ENCODE measurements around the gene ZBTB20. TPM values are rescaled to one million over a fixed set of nuclear protein-coding genes. Genes with fewer than 3 reads are reported as not detected.
A peak's percentile ranks its signal among the peaks of the same experiment; 100 is the strongest.

Gene ZBTB20
- total RNA-seq, 5 donors from 2014 or later (not counting 1 experiment from before 2014, with no cell fraction given), result 43.1 to 80.7 (median 48.4) TPM

- DNase-seq (no peak), ATAC-seq (replicated peaks in 1 of 4) (no peak)
- Histone ChIP-seq H3K27ac (ENCODE audit: low read length) (no peak overlapping the region), H3K27me3 (replicated peaks in 1 of 2; ENCODE audit: control insufficient read depth in 2 of 2, extremely low read depth in 1 of 2, insufficient read depth in 2 of 2, low read length in 1 of 2) (no peaks in the 10 kb centered on the region), H3K9me3 (no peaks in the 10 kb centered on the region), H3K4me3 (ENCODE audit: control insufficient read depth in 1 of 2, extremely low read depth in 1 of 2, low read length in 1 of 2) (no peak overlapping the region), H3K36me3 (ENCODE audit: control insufficient read depth in 2 of 2, extremely low read depth in 1 of 2, insufficient read depth in 1 of 2, low read length in 1 of 2) (peaks cover 0 to 5% of the 10 kb centered on the region in 2 donors), H3K4me1 (ENCODE audit: control insufficient read depth in 1 of 2, extremely low read depth in 1 of 2, insufficient read depth in 2 of 2, low read length in 2 of 2) (no peaks in the 10 kb centered on the region)
- H3K27ac Mint-ChIP-seq, result no peak overlapping the region
- POLR2A ChIA-PET, result interaction anchor here in 1 of 2 donors (0.7 kb wide), 1 partner anchor 26 kb away, joined by 3 read pairs; no protein-coding TSS in a partner anchor
- peaks cover 0 to 6% (median 5%) of the 10 kb centered on the region in 3 donors for H3K9me3 Mint-ChIP-seq
- H3K27me3 Mint-ChIP-seq, result no peaks in the 10 kb centered on the region
- 100% methylated on average over 2 of the region's 21 CpGs for WGBS (ENCODE audit: insufficient coverage)
- H3K36me3 Mint-ChIP-seq, result peaks cover 61% of the 10 kb centered on the region
- peaks cover 0 to 4% (median 3%) of the 10 kb centered on the region in 3 donors for H3K4me1 Mint-ChIP-seq
- H3K4me3 Mint-ChIP-seq, result no peak overlapping the region
- CTCF ChIA-PET, result no interaction called here
These were observed 216.9 kb downstream of the ZBTB20 start for GRCh38 chr3:114929971-114930732.

GRCh38 chr3:114928989-114929640, 218.0 kb downstream of the ZBTB20 start:
- no peak for ATAC-seq (replicated peaks in 1 of 4)
- H3K4me3 Mint-ChIP-seq, result no peak overlapping the region
- ChIA-PET CTCF (no interaction called here), POLR2A (no interaction called here)
- 100% methylated on average over 1 of the region's 2 CpGs for WGBS (ENCODE audit: insufficient coverage)
- no peak overlapping the region for H3K4me3 ChIP-seq (ENCODE audit: control insufficient read depth in 1 of 2, extremely low read depth in 1 of 2, low read length in 1 of 2)
- H3K36me3 Mint-ChIP-seq, result peaks cover 63% of the 10 kb centered on the region
- H3K9me3 ChIP-seq, result no peaks in the 10 kb centered on the region
- H3K27ac ChIP-seq (ENCODE audit: low read length), result no peak overlapping the region
- H3K27ac Mint-ChIP-seq, result no peak overlapping the region
- H3K9me3 Mint-ChIP-seq, result peaks cover 0 to 9% (median 8%) of the 10 kb centered on the region in 3 donors
- H3K4me1 Mint-ChIP-seq, result peaks cover 0 to 4% (median 2%) of the 10 kb centered on the region in 3 donors
- DNase-seq, result no peak
- no peaks in the 10 kb centered on the region for H3K27me3 Mint-ChIP-seq
- peaks cover 0 to 5% of the 10 kb centered on the region in 2 donors for H3K36me3 ChIP-seq (ENCODE audit: control insufficient read depth in 2 of 2, extremely low read depth in 1 of 2, insufficient read depth in 1 of 2, low read length in 1 of 2)
- no peaks in the 10 kb centered on the region for H3K4me1 ChIP-seq (ENCODE audit: control insufficient read depth in 1 of 2, extremely low read depth in 1 of 2, insufficient read depth in 2 of 2, low read length in 2 of 2)
- H3K27me3 ChIP-seq (replicated peaks in 1 of 2; ENCODE audit: control insufficient read depth in 2 of 2, extremely low read depth in 1 of 2, insufficient read depth in 2 of 2, low read length in 1 of 2), result no peaks in the 10 kb centered on the region

GRCh38 chr3:114904633-114905032, 242.5 kb downstream of the ZBTB20 start:
- Histone ChIP-seq H3K36me3 (ENCODE audit: control insufficient read depth in 2 of 2, extremely low read depth in 1 of 2, insufficient read depth in 1 of 2, low read length in 1 of 2) (no peaks in the 10 kb centered on the region), H3K27me3 (replicated peaks in 1 of 2; ENCODE audit: control insufficient read depth in 2 of 2, extremely low read depth in 1 of 2, insufficient read depth in 2 of 2, low read length in 1 of 2) (no peaks in the 10 kb centered on the region), H3K9me3 (no peaks in the 10 kb centered on the region), H3K4me3 (ENCODE audit: control insufficient read depth in 1 of 2, extremely low read depth in 1 of 2, low read length in 1 of 2) (no peak overlapping the region), H3K4me1 (ENCODE audit: control insufficient read depth in 1 of 2, extremely low read depth in 1 of 2, insufficient read depth in 2 of 2, low read length in 2 of 2) (no peaks in the 10 kb centered on the region), H3K27ac (ENCODE audit: low read length) (no peak overlapping the region)
- Mint-ChIP-seq H3K36me3 (peaks cover 29% of the 10 kb centered on the region), H3K9me3 (no peaks in the 10 kb centered on the region), H3K27me3 (no peaks in the 10 kb centered on the region), H3K4me3 (no peak overlapping the region), H3K4me1 (peaks cover 22 to 44% (median 35%) of the 10 kb centered on the region in 3 donors), H3K27ac (peak overlapping the region in 1 of 2 donors; percentile 13)
- WGBS (ENCODE audit: insufficient coverage), result no CpG with 5 or more reads among the region's 3 CpGs
- ChIA-PET POLR2A (no interaction called here), CTCF (no interaction called here)
- DNase-seq (no peak), ATAC-seq (replicated peaks in 1 of 4) (no peak)

GRCh38 chr3:114903213-114903612, 243.9 kb downstream of the ZBTB20 start:
- H3K27ac Mint-ChIP-seq, result no peak overlapping the region
- POLR2A ChIA-PET, result no interaction called here
- CTCF ChIA-PET, result no interaction called here

GRCh38 chr3:114902691-114903101, 244.4 kb downstream of the ZBTB20 start:
- H3K27me3 ChIP-seq (replicated peaks in 1 of 2; ENCODE audit: control insufficient read depth in 2 of 2, extremely low read depth in 1 of 2, insufficient read depth in 2 of 2, low read length in 1 of 2), result no peaks in the 10 kb centered on the region
- Mint-ChIP-seq H3K36me3 (peaks cover 25% of the 10 kb centered on the region), H3K27ac (no peak overlapping the region), H3K4me1 (peaks cover 21 to 41% (median 34%) of the 10 kb centered on the region in 3 donors), H3K9me3 (no peaks in the 10 kb centered on the region), H3K4me3 (no peak overlapping the region), H3K27me3 (no peaks in the 10 kb centered on the region)
- DNase-seq, result no peak
- H3K36me3 ChIP-seq (ENCODE audit: control insufficient read depth in 2 of 2, extremely low read depth in 1 of 2, insufficient read depth in 1 of 2, low read length in 1 of 2), result no peaks in the 10 kb centered on the region
- H3K4me1 ChIP-seq (ENCODE audit: control insufficient read depth in 1 of 2, extremely low read depth in 1 of 2, insufficient read depth in 2 of 2, low read length in 2 of 2), result no peaks in the 10 kb centered on the region
- no peak overlapping the region for H3K27ac ChIP-seq (ENCODE audit: low read length)
- POLR2A ChIA-PET, result no interaction called here
- CTCF ChIA-PET, result interaction anchor here in 1 of 2 donors (0.5 kb wide), 1 partner anchor 192 kb away, joined by 4 read pairs; no protein-coding TSS in a partner anchor
- no peak overlapping the region for H3K4me3 ChIP-seq (ENCODE audit: control insufficient read depth in 1 of 2, extremely low read depth in 1 of 2, low read length in 1 of 2)
- ATAC-seq (replicated peaks in 1 of 4), result no peak
- H3K9me3 ChIP-seq, result no peaks in the 10 kb centered on the region

More at GRCh38 chr3:114903213-114903612, 243.9 kb downstream of the ZBTB20 start:
- 90% methylated on average over 1 of the region's 1 CpG for WGBS (ENCODE audit: insufficient coverage)
- Mint-ChIP-seq H3K4me1 (peaks cover 22 to 44% (median 35%) of the 10 kb centered on the region in 3 donors), H3K27me3 (no peaks in the 10 kb centered on the region), H3K4me3 (no peak overlapping the region), H3K9me3 (no peaks in the 10 kb centered on the region), H3K36me3 (peaks cover 28% of the 10 kb centered on the region)
- Histone ChIP-seq H3K9me3 (no peaks in the 10 kb centered on the region), H3K27me3 (replicated peaks in 1 of 2; ENCODE audit: control insufficient read depth in 2 of 2, extremely low read depth in 1 of 2, insufficient read depth in 2 of 2, low read length in 1 of 2) (no peaks in the 10 kb centered on the region), H3K27ac (ENCODE audit: low read length) (no peak overlapping the region), H3K36me3 (ENCODE audit: control insufficient read depth in 2 of 2, extremely low read depth in 1 of 2, insufficient read depth in 1 of 2, low read length in 1 of 2) (no peaks in the 10 kb centered on the region), H3K4me1 (ENCODE audit: control insufficient read depth in 1 of 2, extremely low read depth in 1 of 2, insufficient read depth in 2 of 2, low read length in 2 of 2) (no peaks in the 10 kb centered on the region), H3K4me3 (ENCODE audit: control insufficient read depth in 1 of 2, extremely low read depth in 1 of 2, low read length in 1 of 2) (no peak overlapping the region)
- ATAC-seq (replicated peaks in 1 of 4) (no peak), DNase-seq (no peak)

GRCh38 chr3:114900908-114901307, 246.2 kb downstream of the ZBTB20 start:
- peaks cover 22% of the 10 kb centered on the region for H3K36me3 Mint-ChIP-seq
- ChIA-PET CTCF (no interaction called here), POLR2A (no interaction called here)

More at GRCh38 chr3:114900908-114901307, 246.2 kb downstream of the ZBTB20 start:
- H3K4me1 Mint-ChIP-seq, result peaks cover 18 to 32% (median 29%) of the 10 kb centered on the region in 3 donors
- 100% methylated on average over 1 of the region's 8 CpGs for WGBS (ENCODE audit: insufficient coverage)
- Histone ChIP-seq H3K9me3 (no peaks in the 10 kb centered on the region), H3K36me3 (ENCODE audit: control insufficient read depth in 2 of 2, extremely low read depth in 1 of 2, insufficient read depth in 1 of 2, low read length in 1 of 2) (no peaks in the 10 kb centered on the region), H3K4me3 (ENCODE audit: control insufficient read depth in 1 of 2, extremely low read depth in 1 of 2, low read length in 1 of 2) (no peak overlapping the region), H3K4me1 (ENCODE audit: control insufficient read depth in 1 of 2, extremely low read depth in 1 of 2, insufficient read depth in 2 of 2, low read length in 2 of 2) (no peaks in the 10 kb centered on the region), H3K27me3 (replicated peaks in 1 of 2; ENCODE audit: control insufficient read depth in 2 of 2, extremely low read depth in 1 of 2, insufficient read depth in 2 of 2, low read length in 1 of 2) (no peaks in the 10 kb centered on the region), H3K27ac (ENCODE audit: low read length) (no peak overlapping the region)
- H3K9me3 Mint-ChIP-seq, result no peaks in the 10 kb centered on the region
- H3K4me3 Mint-ChIP-seq, result no peak overlapping the region
- DNase-seq (no peak), ATAC-seq (replicated peaks in 1 of 4) (no peak)
- H3K27me3 Mint-ChIP-seq, result no peaks in the 10 kb centered on the region
- no peak overlapping the region for H3K27ac Mint-ChIP-seq

All from T-cell (primary cell).